Activated CD4-positive, CD25-positive, alpha-beta regulatory T cell treated with anti-CD3 and anti-CD28 coated beads, Interleukin-2, amount 50 U/mL, for 16 hours (primary cell): ENCODE data around the gene KRT26.
"Not testable (repeated sequence)": the region's sequence is repeated elsewhere in the genome, so short reads cannot be mapped to it uniquely, and the experiment has no call there.

Experiments
- DNase-seq: peaks from one replicate; pipeline ENCODE4 v3.0.0-alpha.2; 2020; ENCODE audit warnings: low read depth, low spot score

KRT26 gene, protein sequence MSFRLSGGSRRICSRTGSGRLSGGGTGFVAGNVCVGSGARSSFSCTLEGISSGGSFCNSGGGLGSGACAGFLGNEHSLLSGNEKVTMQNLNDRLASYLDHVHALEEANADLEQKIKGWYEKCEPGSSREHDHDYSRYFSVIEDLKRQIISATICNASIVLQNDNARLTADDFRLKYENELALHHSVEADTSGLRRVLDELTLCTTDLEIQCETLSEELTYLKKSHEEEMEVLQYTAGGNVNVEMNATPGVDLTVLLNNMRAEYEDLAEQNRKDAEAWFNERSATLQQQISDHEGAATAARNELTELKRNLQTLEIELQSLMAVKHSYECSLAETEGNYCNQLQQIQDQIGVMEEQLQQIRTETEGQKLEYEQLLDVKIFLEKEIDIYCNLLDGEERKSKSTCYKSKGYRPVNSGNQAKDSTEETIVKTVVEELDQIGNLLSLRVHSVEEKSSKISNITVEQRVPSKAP

GRCh38 chr17:40772101-40772500, at the start of gene KRT26:
TSS of gene KRT26 (minus strand) at chr17:40772201. CDS start at chr17:40772113, 88 bp downstream.
- no peak for DNase-seq

GRCh38 chr17:40821536-40821935, 49.5 kb upstream of the KRT26 start:
- DNase-seq, result no peak

GRCh38 chr17:40820228-40820838, 48.3 kb upstream of the KRT26 start:
- DNase-seq, result no peak

DNA sequence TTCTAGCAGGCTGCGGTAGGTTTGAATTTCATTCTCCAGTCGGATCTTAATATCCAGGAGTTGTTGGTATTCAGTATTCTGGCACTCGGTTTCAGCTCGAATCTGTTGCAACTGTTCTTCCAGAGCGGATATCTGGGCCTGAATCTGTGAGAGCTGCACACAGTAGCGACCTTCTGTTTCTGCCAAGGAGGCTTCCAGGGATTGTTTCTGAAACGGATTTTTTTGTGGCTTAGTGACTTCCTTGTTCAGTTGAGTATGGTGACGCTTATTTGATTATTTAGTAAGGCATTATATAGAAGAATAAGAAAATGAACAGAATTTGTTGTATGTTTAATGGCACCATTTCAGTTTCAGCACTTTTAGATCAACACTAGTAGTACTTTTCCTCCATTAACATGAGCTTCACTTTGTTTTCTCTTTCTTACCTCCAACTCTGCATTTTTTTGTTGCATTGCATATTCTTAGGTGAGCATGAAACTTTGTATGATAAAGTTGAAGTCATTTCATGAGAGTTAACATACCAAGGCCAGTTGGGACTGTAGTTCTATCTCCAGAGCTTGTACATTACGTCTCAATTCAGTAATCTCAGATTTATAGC, 47.6 kb upstream of the KRT26 start:
- DNase-seq, result no peak

- peak; percentile 69 for DNase-seq
Observed at GRCh38 chr17:40818733-40819527, 46.9 kb upstream of the KRT26 start.

DNA sequence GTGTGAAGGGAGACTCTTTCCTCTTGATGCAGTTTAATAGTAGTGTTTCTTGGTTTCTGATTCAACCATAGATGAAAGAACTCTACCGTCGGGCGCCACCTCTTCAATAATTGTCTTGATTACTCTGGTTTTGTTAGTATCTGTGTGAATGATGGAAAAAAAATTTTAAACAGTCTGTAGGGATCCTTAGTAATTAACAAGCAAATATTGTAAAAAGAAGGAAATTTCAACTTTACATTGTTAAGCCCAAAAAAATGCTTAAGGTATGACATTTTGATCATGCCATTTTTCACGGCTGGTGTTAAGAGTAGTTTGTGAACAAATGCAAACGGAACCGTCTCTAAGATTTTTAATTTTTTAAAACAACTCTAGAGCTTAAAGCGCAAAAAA, 46.3 kb upstream of the KRT26 start:
- DNase-seq, result no peak

- DNase-seq, result no peak
Observed at GRCh38 chr17:40817103-40817682, 45.2 kb upstream of the KRT26 start.

DNA sequence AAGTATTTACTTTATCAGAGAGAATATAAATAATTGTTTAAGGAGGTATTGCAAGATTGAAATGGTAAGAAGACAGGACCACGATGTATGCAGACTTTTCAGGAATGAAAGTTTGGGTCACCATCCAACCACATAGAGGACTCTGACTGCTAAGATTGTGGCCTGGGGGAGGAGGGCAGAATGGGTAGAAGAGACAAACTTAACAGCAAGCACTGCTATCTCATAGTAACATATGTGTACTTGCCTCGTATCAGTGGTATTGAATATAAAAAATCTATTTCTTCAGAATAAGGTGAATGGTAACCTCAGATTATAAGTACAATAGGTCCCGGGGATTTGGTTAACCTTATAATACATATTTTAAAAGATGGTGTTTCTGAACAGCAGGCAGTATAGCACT, 44.6 kb upstream of the KRT26 start:
- DNase-seq, result no peak

DNA sequence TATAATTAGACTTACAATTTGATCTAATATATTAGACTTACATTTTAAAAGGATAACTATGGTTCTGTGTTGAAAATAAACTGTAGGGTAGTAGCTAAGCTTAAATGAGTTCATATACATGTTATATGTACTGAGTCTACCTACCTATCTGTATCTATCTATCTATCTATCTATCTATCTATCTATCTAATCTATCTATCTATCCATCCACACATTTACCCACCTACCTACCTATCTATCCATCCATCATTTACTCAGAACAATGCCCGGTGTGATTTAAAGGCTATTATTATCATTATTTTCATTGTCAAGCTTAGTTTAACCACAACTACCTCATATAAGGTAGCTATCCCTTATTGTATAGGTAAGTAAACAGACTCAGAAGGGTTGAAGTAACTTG, 43.4 kb upstream of the KRT26 start:
- DNase-seq, result no peak

- not testable (repeated sequence) for DNase-seq
Observed at GRCh38 chr17:40814657-40815056, 42.7 kb upstream of the KRT26 start.

DNA sequence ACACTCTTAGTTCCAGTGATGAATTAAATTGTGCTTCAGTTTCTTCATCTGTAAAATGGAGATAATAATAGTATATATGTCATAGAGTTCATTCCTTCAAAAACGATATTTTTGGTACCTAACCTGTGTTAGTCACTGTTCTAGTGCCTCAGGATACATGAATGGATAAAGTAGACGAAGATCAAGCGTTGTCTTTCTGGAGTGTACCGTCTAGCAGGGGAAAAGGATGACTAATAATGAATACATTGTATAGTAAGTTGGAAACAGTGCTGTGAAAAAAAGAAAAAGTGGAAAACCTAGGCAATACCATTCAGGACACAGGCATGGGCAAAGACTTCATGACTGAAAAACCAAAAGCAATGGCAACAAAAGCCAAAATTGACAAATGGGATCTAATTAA, 41.8 kb upstream of the KRT26 start:
- DNase-seq, result no peak

DNA sequence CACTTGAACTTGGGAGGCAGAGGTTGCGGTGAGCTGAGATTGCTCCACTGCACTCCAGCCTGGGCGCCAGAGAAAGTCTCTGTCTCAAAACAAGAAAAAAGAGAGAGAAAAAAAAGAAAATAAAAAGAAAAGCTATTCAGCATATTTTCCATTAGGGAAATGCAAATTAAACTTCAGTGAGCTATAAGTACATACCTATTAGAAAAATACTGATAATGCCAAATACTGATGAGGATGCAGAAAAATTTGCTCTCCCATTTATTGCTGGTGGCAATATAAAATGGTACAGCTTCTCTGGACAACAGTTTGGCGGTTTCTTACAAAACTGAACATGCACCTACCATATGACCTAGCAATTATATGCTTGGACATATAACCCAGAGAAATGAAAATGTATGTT, 40.6 kb upstream of the KRT26 start:
- DNase-seq, result no peak

- no peak for DNase-seq
Observed at GRCh38 chr17:40810494-40810893, 38.5 kb upstream of the KRT26 start.

DNA sequence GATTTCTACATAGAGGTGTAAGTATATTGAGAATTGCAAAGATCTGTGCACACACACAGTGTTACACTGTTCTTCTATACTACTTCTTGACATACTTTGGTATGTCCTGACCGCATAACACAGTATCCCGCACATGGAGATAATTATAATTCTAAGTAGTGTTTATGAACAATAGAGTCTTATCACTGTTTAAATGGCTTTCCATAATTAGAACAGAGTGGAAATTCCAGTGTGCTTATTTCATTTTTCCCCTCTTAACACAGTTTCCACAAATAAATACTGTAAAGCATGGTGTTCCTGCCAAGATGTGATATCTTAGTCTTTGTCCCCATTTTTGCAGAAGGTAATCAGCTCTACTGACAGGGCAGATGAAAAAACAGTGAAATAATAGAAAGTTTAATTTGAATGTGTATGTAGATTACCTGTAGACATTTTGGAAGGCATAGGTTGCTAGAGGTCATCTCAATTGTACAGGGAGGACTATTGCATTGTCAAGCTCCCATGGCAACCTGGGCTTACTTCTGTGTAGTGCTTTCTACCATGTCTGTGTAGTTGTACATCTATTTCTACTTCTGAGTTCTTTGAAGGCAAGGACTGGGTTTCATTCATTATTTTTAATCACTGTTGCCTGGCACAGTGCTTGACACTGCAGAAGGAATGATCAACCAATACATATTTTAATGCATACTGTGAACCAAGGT, 37.9 kb upstream of the KRT26 start:
- no peak for DNase-seq

DNA sequence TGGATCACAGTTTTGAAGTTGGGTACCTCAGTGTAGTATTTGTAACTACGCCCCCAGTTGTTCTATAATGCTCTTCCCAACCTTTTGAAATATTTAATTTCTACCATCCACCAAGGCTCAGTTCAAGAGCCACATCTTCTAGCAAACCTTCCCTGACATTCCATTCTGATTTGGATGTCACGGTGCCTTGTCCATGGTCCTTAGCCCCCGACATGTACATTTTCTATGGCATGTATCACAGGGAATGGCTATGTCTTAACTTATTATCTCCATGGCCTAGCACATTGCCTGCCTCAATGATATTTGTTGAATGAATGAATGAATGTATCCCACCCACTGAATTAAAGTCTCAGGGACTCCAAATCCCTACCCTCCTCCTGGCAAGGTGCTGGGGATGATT, 34.1 kb upstream of the KRT26 start:
- DNase-seq, result no peak

DNA sequence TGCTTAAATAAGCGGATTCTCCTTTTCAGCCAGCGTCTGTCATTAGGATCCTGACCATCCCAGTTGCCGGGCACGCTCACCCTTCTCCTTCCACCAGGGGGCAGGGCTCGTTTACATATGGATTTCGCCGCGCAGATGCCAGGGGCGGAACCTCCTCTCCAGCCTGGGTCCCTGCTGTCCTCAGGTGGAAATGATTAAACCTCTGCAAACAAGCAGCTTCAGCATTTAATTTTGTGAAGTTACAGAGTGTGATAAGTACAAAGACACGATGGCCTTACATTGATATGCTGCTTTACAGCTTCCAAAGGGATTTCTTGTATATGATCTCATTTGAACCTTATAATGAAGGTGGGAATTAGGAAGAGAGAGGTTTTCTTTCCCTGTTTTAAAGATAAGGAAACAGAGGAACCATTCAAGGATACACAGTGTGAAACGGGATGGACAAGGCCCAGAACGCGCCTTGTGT, 31.6 kb upstream of the KRT26 start:
- peak; percentile 58 for DNase-seq

DNA sequence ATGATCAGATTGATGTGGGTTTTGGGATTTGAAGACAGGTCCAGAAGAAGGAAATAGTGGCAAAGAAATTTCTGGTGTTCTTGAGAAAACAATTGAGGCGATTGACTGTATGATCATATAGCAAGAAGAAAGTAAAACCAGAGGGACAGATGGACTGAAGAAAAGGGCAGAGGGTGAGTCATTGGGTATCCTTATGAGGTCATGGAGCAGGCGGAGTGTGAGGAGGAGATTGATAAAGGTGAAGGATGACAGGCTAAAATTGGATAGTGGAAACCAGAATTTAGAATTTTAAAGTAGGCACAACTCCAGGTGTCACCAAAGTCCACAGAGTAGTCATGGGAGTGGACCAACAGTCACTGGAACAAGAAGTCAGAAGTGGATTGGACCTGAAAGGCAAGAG, 29.2 kb upstream of the KRT26 start:
- no peak for DNase-seq

DNA sequence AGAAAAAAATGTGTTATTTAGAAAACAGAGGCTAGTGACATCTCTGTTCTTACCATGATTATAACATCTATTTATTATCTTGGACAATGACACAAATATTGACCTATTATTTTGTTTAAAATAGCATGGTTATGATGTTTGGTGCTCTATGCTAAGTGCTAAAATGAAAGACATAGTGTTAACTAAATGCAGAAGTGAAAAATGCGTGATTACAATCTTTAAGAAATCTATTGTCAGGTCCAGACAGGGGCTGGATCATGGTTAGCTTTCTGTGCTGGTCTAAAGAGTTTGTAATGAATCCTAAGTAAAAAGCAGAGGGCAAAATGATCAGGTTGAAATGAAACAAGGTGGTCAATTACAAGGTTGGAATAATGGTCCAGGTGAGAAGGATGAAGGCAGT, 28.4 kb upstream of the KRT26 start:
- DNase-seq, result no peak

DNA sequence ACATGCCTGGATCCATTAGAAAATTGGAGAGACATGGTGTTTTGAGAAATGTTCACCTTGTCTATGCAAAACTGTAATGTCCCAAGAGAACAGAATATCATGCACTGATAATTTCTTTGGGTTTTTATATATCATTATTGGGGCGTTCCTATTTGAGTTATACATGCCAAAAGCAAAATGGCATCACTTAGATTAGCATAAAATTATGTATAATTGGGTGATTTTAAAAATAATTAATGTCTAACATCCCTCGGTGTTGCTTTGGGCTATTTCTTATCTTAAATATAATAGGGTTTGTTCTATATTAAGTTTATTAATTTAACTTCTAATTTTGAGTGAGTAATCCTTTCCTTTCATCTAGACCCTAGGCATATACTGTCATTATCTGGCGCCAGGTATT, 27.9 kb upstream of the KRT26 start, which contains the start of gene KRT28:
Gene KRT28 (minus strand): TSS at position 101 of the 400 bp plus-strand sequence. CDS start 66 bp downstream, at position 35.
- no peak for DNase-seq

DNA sequence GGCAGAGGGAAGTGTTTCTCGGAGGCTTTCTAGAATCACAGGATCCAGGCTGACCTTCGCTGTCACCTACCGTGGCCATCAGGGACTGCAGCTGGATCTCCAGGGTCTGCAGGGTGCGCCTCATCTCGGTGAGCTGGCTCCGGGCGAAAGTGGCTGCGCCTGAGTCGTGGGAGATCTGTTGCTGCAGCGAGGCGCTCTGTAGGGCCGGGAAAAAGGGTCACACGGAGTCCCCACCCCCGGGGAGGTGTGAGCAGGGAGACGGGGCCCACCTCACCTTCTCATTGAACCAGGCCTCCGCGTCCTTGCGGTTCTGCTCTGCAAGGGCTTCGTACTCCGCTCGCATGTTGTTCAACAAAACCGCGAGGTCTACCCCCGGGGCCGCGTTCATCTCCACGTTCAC, 24.8 kb upstream of the KRT26 start:
- no peak for DNase-seq
